GM18520 (cell line): ENCODE data around the gene GABRA4.

Experiments
- ATAC-seq: cut with Tn5 transposase; IDR thresholded peaks from one replicate; pipeline ENCODE4 v1.9.1; 2021; ENCODE audit not compliant: unreplicated experiment

Gene GABRA4

DNA sequence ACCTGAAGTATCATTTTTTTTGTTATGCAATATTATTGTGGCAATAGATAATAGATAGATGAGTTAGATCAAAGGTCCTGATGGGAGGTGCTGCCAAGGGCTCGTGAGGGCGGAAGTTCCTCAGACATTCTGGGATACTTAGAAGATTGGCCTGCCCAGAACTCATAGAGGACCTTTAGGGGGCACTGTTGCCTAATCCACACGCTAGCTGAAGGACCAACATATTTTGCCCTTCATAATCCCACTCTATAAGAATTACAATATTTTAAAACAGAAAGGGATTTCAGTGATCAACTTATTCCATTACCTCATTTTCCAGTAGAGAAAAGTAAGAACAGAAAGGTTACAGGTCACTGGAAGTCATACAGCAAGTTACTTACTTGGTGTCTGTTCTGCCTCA, 61.4 kb downstream of the GABRA4 start:
- ATAC-seq: peak; percentile 76

DNA sequence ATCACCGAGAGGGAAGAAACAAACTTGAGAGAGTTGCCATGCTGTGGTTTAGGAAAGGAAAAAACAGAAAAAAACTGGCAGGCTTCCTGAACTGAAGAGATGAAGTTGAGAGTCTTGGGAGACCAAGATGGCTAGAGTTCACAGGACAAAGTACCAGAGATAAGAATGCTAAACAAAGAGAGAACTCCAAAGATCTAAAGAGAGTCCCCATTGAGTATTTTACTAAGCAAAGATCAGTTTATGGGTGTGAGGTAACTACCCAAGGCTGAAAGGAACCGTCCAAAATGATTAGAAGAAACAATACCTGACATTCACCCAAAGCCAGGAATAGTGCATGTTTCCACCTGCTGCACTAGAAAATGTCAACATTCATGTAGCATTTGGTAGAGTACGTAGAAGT, 62.5 kb downstream of the GABRA4 start:
- no peak for ATAC-seq

DNA sequence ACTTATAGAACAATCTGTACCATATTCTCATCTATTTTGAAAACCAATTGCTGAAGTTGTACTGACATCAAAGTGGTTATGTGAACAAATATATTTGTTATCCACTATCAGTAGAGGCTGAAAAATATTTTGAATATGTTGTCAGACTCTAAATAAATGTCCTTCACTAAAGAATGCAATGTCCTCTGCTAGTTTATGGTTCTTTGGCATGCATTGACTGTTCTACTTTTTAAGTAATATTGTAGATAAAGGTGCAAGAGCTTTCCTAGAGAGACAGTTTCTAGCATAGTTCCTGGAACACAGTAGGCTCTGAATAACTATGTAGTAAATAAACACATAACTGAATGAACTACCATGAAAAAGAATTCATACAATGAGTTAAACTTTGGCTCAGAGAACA, 66.2 kb downstream of the GABRA4 start:
- no peak for ATAC-seq

DNA sequence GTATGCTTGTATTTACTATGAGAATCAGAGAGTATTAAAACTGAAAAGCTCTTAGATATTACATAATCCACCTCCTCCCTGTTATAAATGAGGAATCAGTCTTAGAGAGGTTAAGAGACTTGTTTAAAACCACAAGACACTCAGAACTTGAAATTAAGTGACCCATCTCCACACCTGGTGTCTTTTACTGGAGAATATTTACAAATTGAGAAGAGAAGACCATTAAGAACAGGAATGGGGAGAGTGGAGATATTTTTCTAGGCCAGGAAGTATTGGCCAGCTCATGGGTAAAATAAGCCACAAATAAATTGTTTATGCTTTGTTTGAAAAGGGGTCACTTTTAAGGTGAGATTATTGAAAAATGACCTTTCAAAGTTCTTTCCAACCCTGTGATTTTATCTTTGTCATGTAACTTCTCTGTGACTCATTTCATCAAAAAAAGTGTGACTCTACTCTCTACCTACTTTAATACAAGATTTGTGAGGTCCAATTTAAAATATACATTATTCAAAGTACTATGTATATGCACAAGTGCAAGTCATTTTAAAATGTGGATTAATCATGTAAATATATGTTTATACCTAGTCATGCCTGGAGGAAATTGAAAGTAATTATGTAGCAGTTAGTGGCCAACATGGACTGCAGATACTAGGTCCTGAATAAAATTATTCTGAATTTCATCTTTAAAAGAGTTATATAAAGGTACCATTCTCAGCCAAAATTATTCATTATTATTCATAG, 68.4 kb downstream of the GABRA4 start:
- ATAC-seq: no peak

DNA sequence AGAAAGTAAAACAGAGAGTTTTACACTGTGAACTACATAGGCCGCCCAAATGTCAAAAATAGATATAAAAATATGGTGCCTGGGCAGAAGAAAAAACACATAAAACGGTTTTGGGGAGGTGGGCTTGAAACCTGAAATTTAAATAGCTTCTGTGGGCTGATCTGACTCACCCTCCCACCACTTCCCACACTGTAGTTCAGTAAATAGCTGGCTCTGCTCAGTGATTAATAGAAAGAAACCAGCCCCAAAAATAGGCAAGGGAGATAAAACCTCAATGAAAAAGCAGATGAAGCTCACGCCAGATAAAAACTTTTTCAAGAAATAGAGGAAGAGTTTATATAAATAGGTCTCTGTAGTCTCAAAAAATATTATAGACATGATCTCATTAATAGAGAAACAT, 71.2 kb downstream of the GABRA4 start:
- no peak for ATAC-seq

DNA sequence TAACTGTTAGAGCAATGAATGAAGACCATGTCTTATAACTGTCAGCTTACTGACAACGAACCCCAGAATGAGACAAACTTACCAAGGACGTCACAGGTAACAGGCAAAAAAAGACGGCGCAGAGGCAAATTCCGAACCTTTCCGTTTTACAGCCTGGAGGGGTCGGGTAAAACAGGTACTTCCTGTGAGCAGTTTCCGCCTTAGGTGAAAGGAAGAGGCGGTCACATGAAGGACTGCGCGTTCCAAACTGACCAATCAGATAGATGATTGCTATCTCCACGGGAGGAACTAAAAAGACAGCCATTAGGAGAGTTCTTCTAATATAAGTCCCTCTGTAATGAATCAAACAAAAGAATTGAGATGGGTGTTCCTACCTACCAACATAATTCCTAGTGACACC, 84.3 kb downstream of the GABRA4 start, which contains the start of gene COX7B2:
TSS of gene COX7B2 (minus strand) at position 168 of the 400 bp plus-strand sequence. CDS start 174,053 bp downstream, outside the sequence.
- ATAC-seq: no peak

DNA sequence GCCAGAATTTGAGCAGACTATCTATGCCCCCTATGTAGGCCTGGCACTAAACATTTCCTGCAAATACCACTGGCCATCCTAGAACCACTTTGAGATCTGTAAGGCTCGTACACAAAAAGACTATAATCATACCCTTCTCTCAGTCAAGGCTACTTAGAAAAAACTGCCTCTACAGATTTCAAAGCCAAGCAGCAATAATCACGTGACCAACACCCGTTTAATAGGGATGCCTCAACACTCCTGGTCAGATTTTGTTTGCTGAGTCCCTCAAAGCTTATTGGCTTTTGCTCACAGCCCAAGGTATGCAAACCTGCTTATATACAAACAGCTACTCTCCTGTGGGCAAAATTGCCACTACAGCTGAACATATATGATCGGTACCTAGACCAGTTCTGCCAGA, 85.2 kb downstream of the GABRA4 start:
- ATAC-seq: no peak

DNA sequence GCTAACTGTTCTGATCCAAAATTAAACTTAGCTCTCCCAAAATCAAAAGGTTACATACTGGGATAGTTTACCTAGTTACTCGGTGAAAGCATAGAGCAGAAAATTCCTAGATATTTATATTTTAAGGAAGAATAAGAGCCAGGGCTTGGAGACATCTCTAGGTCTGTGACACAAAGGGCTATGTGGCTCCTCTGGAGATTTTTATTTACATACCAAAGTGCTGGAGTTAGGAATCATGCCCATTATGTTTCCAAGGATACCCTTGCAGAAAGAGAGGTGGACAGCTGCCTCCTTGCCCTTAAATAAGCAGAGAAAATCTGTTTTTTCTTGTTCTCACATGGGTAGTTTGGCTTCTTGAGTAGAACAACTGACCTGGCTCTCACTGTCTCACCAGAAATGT, 93.3 kb downstream of the GABRA4 start:
- no peak for ATAC-seq

DNA sequence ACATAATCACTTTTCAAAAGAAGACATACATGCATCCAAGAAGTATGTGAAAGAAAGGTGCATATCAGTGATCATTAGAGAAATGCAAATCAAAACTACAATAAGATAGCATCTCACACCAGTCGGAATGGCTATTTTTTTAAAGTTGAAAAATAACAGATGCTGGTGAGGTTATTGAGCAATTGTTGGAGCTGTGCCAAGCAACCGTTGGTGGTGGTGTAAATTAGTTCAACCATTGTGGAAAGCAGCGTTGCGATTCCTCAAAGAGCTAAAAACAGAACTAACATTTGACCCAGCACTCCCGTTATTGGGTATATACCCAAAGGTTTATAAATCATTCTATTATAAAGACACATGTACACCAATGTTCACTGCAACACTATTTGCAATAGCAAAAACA, 98.6 kb downstream of the GABRA4 start:
- no peak for ATAC-seq

DNA sequence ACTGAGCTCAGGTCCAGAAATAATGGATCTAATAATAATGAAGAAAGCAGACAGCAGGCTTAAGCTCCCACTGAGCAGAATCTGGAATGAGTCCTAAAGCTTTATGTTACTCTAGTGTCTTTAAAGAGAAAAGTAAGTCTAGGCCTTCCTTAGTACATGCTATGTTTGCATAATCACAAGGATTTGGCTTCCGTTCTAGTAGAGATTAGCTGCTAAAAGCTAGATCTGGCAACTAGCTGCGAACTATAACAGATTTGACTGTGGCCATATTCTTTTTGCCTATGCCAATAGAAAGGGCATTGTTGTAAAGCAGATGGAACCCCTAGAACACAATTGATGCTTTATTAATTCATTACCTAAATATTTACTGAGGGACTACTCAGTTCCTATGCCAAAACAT, 103.3 kb downstream of the GABRA4 start:
- ATAC-seq: no peak

DNA sequence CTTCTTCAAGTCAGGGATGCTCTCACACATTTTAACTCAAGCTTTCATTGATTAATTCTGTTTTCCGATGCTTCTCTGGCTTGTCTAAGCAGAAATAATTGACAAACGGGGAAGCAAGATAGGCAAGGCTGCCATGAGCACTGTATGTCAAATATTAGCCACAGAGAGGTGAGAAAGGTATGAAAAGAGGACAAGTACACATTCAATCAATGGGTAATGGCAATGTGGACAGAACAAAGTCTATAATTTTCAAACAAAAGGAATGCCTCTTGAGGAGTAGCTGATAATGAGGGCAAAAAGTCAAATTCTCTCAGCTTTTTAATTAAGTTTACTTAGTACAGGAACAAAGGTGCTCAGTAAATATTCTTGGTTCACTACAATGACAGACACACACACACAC, 104.0 kb downstream of the GABRA4 start:
- ATAC-seq: no peak

DNA sequence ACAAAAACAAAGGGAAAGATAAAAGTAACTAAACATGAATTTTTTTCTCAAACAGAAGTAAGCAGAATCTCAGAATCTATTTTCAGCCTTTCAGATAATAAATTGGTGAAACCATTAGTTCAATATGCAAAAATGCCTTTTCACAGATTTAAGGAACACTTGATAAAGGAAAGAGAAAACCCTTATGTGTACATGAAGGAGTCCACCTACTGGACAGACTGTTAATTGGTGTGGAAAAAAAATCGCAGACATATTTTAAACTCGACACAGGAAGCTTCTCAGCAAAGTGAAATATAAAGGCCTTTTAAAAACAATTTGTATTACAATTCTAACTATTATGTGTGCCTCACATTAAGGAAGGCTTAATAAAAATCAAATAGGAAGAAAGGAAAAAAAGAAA, 106.7 kb downstream of the GABRA4 start:
- no peak for ATAC-seq

DNA sequence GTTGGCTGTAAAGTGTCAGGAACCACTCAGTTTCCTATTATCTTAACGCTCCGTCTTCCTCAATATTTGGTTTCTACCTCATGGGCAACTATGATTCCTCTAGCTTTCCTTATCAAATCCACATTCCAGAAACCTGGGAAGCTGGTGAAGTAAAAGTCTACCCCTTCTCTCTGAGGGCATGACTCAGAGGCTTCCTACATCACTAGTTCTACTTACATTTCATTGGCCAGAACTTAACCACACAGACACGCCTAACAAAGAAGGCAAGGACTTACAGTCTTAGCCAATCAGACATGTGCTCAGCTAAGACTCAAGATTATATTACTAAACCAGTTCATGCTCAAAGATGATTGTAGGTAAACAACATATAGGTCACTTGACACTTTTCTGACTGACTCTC, 114.7 kb downstream of the GABRA4 start:
- ATAC-seq: no peak

DNA sequence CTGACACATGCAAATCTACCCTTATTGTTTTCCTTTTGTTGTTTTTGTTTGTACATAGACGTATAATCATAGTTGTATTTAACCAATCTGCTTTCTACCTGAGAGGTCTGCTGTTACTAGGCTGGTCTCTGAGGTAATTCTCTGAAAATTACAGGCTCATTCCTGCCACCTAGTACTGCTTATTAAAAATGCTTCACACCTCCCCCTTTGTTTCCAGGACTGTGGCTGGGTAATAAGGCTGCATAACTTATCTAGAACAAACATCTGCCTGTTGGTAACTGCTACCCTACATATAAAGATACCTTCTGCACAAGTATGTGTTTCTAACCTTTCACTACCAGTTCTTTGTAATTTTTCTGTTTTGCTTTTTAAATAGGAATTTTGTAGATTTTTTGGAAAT, 118.6 kb downstream of the GABRA4 start:
- ATAC-seq: no peak

DNA sequence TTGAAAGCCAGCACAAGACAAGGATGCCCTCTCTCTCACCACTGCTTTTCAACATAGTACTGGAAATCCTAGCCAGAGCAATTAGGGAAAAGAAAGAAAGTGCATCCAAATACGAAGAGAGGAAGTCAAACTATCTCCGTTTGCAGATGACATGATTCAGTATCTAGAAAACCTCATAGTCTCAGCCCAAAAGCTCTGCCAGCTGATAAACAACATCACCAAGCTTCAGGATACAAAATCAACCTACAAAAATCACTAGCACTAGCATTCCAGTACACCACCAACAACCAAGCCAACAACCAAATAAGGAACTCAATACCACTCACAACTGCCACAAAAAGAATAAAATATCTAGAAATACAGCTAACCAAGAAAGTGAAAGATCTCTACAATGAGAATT, 123.0 kb downstream of the GABRA4 start:
- ATAC-seq: no peak
